Breast epithelium (tissue), 3 donors: ENCODE data around the gene RBPMS2.

Experiments used
- POLR2A ChIP-seq: fragments of 450-650 bp; IDR thresholded peaks from one replicate; pipeline ENCODE4 v1.6.1; 2016; ENCODE audit warnings: antibody characterized with exemption, mild to moderate bottlenecking, moderate library complexity
- POLR2AphosphoS5 ChIP-seq, 3 donors: sonication (generic); formaldehyde crosslinking; IDR thresholded peaks; one replicate each; pipeline ENCODE4 v1.6.1; 2017; ENCODE audit warnings: antibody characterized with exemption in 3 of 3
- TF ChIP-seq, protein P1 (sequence below), 3 donors: fragments of 450-650 bp; IDR thresholded peaks; one replicate each; pipeline ENCODE4 v1.5.1; 2016 to 2017; ENCODE audit warnings: antibody characterized with exemption in 3 of 3, mild to moderate bottlenecking in 3 of 3, moderate library complexity in 3 of 3

DNA sequence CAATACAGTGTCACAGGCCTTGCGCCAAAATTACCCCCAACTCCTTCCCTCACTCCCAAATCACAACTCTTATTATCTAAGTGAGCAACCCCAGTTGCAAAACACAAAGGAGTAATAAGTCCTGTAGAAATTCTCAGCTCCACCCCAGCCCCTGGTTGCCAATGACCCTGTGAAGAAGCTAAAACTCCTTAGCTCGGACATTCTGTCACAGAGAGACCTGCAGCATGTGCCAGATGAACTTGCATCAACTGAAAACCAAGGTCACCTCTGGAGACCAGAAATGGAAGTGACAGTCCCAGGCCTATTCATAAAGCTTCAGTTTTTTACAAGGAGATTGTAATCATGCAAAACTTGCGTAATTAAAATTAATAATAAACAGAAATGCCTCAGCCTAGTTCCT is 55.2 kb downstream of the RBPMS2 start:
- TF ChIP-seq, protein P1, sequence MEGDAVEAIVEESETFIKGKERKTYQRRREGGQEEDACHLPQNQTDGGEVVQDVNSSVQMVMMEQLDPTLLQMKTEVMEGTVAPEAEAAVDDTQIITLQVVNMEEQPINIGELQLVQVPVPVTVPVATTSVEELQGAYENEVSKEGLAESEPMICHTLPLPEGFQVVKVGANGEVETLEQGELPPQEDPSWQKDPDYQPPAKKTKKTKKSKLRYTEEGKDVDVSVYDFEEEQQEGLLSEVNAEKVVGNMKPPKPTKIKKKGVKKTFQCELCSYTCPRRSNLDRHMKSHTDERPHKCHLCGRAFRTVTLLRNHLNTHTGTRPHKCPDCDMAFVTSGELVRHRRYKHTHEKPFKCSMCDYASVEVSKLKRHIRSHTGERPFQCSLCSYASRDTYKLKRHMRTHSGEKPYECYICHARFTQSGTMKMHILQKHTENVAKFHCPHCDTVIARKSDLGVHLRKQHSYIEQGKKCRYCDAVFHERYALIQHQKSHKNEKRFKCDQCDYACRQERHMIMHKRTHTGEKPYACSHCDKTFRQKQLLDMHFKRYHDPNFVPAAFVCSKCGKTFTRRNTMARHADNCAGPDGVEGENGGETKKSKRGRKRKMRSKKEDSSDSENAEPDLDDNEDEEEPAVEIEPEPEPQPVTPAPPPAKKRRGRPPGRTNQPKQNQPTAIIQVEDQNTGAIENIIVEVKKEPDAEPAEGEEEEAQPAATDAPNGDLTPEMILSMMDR (IDR thresholded peaks at IDR 0.05) = no peak
- TF ChIP-seq POLR2A = no peak
- no peak for TF ChIP-seq POLR2AphosphoS5 (IDR thresholded peaks at IDR 0.05)
